ENCODE results near the gene CSPG4.
"Not testable (repeated sequence)": the region's sequence is repeated elsewhere in the genome, so short reads cannot be mapped to it uniquely, and the experiment has no call there.

The CSPG4 gene

DNA sequence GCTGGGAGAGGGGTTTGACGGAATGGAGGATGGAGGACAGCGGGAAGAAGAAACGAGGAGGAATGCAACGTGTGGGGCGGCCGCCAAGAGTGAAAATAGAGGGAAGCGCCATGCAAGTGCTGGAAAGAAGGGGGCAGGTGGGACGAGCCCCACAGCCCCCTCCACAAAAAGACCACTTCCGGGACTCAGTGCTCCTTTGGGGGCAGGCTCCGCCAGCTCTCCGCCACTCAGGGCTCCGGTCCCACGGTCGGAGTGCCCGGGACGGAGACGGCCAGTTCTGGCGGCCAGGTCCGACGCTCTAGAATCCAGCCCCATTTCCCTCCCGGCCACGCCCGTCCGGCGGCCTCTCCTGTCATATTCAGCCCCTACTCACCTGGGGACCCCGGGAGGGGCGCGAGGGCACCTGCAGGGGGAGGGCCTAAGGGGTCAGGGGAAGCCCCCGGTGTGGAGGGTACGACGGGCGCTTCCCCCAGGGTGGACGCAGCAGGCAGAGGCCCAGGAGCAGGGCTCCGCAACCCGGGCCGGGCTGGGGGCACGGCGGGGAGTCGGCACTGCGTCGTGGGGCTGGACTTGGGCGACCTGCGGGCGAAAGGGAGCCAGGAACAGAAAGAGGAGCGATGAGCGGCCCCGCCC lies 25.5 kb upstream of the CSPG4 start:
- DNase-seq: no peak

DNA sequence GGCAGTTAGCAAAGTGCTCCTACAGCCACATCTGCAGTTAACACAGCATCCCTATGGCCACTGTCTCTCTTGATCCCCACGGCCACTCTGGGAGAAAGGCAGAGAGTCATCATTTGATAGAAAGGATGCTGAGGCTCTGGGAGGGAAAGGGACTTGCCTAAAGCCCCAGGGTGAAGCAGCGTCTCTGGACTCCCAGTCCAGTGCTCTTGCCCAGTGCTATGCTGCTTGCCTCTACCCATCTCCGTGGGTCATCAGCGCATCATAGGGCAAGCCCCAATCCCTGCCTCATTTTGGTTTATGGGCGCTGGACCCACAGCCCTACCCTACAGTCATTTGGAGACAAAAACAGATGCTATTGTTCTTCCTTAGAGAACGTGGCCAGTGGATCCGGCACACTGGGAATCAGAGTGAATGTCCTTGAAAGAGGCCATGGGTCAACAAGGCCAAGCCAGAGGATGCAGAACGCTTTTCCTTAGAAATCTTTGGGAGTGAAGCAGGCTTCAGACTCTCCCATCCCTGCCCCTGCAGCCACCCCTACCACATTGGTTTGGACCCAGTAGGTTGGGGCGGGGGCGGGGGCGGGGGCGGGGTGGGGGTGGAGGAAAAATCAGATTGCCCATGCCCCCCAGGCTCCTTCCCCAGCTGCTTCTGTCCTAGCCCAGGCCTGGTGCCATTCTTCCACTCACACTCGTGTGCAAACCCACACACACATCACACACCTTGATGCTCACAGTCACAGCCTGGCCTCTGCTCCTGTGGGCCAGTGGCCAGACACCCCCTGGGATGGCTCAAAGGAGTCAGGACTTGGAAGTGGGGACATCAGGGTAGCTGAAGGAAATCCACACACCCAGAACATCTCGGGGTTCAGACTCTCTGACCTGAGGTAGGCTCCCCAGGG lies 24.7 kb upstream of the CSPG4 start:
- not testable (repeated sequence) for DNase-seq

DNA sequence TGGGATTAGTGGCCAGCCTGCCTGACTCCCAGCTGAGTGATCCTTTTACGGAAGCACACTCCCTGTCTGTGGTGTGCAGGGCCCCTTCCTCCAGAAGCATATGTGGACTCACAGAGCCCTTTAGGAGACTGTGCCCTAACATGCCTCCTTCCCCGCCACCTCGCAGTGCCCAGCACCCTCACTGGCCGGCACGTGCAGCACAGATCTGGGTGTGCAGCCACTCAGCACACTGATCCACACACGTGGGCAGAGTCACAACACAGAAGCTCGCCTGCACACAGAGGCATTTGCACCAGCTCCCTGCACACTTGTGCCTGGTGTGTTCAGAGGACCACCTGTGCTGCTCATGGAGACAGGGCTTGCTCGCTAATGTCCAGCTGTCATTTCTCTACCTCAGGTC lies 23.6 kb upstream of the CSPG4 start:
- DNase-seq: no peak

DNA sequence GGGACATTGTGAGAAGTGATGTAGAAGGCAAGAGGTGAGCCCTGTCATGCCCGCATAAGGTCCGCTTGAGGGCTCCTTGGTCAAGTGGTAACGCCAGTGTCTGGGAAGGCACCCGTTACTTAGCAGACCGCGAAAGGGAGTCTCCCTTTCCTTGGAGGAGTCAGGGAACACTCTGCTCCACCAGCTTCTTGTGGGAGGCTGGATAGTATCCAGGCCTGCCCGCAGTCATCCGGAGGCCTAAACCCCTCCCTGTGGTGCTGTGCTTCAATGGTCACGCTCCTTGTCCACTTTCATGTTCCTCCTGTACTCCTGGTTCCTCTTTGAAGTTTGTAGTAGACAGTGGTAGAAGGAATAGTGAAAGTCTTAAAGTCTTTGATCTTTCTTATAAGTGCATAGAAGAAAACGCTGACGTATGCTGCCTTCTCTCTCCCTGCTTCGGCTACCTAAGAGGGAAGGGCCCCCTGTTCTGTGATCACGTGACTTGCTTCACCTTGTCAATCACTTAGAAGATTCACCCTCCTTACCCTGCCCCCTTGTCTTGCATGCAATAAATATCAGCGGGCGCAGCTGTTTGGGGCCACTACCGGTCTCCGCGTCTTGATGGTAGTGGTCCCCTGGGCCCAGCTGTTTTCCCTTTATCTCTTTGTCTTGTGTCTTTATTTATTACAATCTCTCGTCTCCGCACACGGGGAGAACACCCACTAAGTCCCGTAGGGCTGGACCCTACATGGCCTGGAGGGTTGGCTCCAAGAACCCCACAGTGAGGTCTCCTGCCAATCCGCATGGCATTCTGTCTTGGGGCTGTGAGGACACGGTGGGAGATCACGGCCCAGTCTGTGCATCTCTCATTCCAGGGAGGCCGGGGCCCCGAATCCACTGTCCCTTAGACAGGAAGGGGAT lies 22.5 kb upstream of the CSPG4 start:
- DNase-seq: not testable (repeated sequence)

DNA sequence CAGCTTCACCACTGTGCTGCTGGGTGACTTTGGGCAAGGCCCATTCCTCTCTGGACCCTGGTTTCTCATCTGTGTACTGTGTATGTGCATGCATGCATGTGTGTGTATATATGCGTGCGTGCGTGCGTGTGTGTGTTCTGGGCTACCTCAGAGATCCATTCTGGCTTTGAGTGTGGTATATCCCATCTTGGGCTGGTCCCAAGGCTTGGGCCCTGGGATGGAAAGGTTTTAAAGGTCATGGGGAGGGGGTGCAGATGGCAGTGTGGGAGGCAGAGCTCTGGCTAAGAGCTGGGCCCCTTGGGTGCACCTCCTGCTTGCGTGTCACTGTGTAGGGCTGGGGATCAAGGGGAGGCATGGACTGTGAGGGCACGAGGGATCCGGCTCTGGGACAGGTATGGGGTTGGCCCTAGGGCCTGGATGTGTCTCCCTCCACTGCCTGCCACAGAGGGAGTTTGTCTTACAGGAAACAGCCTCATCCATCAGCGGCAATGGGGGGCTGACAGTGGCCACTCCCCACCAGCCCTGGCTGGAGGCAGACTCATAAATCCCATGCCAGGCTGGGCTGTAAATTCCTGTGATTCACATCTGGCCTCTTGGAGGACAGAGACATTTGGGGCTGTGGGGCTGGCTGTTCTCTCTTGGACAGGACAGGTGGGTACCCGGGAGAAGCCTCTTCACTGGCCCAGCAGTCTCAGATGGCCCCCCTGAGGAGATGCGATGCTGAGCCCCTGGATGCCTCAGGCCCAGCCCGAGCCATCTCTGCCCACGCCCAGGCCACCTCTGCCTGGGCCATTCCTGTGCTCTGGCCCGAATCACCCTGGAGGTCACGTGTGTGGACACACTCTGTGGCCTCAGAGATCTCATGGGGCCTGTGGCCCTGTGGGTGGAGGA lies 21.4 kb upstream of the CSPG4 start:
- no peak for DNase-seq

DNA sequence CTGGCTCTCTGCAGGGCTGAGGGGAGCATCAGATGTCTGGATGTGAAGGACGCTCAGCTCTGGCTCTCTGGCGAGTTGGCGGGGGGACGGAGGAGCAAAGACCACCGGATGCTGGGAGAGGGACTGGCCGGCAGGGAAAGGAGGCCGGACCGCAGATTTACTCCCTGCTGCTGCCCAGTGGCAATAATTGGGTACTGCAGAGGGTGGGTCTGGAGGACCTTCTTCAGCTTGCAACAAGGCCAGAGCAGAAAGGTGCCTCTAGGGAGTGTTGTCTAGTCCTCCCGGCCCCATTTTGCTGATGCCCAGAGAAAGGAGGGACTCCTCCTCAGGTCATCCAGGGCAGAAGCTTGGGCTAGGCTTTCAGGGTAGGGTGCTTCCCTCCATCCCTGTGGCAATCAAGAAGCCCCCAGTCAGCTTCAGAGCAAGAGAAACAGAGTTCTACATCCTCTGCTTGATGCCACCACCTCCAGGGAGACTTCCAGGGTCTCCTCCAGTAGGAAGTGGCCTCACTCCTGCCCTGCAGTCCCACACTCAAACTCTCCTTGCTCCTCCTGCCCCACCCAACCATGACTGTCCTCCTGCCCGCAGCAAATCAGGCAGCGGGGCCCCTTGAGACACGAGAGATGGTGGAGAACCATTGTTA lies 20.3 kb upstream of the CSPG4 start:
- DNase-seq: peak; percentile 68

DNA sequence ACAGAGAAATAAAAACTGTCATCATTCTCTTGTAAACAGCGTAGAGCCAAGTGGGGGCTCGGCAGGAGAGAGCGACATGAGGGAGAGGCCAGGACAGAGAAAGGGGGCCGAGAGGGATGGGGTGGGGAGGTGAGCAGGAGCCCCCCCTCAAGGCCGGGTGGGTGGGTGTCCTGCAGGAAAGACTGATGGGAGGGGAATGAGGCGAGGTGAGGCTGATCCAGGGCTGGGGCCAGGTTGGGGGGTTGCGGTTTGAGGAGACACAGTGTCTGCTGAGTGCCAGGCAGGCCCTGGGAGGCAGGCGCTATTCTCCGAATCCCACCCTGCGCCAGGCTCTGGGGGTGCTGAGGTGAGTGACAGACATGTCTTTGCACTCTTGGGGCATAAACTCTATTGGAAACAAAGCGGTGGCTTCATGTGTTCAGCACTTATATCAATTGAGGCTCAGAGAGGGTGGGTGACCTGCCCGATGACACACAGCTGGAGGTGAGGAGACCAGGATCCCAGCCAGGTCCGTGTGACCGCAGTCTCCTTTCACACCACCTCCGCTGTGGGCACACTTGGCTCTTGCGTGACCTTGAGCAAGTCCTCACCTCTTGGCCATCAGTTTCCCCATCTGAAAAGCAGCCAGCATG lies 19.6 kb upstream of the CSPG4 start:
- no peak for DNase-seq

DNA sequence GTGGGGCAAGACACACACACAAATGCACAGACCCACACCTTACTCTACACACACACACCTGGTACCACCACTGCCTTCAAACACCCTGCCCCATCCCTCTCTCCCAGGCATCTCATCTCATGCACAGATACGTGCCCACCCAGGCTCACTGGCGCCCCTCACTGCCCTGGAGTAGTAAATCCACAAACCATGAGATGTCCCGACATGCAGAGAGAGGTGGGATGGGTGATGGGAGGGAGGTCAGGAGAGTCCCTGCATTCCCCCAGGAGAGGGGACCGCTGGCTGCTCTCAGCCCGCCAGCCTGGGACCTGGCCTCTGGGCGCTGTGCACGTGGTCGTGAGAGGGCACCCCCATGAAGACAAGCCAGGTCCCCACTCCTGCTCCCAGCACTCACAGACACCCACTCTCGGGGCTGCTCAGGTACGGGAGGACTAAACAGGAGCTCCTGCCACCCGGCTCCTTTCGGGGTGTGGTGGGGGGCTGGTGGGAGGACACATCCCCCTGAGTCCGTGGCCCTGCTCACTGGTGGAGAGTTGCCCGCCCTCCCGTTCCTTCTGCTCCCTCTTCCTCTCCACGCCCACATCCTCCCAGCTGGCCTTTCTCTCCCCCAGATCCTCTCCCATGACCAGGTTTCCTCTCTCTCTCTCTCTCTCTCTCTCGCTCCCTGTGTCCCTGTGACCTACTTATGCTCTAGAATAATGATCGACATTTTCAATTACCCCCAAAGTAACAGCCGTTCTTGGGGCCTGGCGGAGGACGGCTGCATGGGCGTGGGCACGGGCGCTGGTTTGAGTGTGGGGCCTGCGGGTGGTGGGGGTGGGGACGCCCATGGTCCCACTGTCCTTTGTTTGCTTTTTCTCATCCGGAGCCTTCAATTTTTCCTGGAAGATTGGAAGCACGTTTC lies 18.9 kb upstream of the CSPG4 start:
- DNase-seq: peak; percentile 55

DNA sequence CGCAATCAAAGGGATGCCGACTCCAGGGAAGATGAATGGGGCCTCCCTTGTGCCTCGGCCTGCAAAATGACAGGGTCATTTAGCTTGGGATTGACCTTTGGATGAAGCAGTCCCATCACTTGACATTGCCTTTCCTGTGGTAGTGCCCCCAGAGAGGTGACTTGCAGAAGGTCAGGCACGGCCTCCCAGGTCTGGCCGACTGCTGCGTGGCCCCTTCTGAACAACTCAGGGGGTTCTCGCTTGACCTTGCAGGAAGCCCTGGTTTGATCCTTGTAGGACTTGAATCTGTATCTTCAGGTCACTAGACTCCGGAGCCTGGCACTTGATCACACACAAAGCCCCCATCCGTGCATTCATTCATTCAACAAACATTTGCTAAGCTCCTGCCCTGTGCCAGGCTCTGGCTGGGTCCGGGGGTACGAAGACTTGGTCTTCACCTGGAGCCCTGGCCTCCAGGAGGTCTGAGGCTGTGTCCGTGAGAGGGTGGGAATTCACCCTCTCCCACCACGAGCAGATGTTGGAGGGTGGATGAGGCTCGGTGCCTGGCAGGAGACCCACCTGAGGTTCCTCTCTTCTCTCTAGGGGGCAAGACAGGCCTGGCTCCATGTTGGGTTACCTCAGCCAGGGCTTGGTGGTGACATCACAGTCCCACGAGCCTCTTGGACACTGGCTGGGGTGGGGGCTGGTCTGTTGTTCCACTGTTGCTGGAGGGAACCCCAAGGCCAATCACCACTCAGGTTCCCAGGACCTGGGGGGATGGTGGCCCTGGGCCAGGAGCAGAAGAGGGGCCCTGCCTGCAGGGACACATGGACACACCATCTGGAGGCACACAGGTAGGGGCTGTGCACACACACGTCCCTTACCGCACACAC lies 18.0 kb upstream of the CSPG4 start:
- not testable (repeated sequence) for DNase-seq

DNA sequence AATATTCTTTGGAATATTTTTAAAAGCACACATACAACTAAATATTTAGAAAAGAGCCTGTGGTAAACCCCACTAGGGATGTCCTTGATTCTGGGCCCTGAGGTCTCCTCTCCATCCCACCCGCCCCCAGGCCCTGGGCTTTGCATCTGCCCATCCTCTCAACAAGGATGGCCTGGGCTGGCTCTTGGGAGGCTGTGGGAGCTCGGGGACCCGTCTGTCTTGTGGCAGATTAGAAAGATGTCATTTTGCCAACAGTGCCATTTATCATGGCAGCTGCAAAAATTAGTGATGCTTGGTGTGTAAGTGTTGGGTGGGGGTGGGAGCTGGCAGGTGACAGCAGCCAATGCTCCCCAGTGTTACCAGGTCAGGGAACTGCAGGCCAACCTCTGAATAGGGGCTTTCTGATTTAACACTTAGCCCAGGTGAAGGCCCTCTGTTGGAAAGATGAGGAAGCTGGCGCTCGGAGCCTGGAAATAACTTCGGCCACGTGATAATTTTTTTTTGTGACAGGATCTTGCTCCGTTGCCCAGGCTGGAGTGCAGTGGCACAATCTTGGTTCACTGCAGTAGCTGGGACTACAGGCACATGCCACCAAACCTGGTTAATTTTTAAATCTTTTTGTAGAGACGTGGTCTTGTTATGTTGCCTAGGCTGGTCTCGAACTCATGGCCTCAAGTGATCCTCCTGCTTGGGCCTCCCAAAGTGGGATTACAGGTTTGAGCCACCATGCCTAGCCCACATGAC lies 16.9 kb upstream of the CSPG4 start:
- DNase-seq: no peak

DNA sequence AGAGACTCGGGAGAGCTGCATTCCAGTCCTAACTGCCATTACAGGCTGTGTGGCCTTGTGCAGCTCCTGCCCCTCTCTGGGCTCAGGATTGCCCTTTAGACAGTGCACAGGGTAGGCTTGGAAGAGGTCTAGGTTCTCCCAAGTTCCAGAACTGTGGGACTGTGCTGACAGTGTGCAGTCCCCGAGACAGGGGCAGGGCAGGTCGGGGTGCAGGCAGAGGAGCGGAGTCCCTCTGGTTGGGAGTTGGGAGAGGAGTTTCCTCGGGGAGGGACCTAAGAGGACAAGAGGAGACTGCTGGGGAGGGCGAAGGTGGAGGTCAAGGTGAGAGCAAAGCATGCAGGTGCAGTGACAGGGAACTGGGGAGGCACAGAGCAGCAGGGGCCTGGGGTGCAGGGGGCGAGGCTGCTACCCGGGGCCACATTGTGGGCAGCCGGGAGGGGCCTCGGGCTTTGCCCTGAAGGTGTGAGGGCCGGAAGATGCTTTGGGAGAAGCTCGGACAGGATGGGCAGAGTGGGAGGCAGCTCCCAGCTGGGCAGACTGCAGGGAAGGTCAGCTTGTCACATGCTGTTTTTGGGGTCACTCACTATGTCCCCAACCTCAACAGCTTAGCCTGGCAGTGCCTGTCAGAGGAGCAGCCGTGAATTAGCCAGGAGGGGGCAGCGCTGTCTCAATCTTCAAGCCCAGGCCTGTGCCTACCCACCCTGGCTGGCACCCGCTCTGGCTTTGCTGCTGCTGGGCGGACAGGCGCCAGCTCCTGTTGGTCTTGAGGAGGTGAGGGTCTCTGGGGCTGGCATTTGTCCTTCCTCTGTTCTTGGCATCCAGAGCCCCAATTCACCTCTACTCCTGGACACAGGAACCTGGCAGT lies 15.4 kb upstream of the CSPG4 start:
- DNase-seq: no peak

DNA sequence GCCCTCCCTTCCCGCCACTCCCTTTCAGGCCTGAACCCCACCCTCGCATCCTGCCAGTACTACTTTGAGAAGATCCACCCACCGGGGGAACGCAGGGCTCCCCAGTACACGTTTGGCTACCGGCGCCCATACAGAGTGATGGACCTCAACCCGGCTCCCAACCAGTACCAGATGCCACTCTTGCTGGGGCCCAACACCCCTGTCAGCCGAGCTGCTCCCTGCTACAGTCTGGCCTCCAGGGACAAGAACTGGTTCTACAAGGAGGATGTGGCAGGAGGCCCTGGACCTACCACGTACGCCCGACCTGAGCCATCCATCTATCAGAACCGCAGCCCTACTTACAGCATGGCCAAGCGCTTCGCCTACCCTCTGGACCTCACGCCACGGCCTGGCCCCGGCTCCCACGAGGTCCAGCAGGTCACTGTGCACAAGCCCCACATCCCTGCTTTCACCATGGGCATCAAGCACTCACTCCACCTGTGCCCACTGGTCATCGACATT lies 14.4 kb upstream of the CSPG4 start:
- no peak for DNase-seq

DNA sequence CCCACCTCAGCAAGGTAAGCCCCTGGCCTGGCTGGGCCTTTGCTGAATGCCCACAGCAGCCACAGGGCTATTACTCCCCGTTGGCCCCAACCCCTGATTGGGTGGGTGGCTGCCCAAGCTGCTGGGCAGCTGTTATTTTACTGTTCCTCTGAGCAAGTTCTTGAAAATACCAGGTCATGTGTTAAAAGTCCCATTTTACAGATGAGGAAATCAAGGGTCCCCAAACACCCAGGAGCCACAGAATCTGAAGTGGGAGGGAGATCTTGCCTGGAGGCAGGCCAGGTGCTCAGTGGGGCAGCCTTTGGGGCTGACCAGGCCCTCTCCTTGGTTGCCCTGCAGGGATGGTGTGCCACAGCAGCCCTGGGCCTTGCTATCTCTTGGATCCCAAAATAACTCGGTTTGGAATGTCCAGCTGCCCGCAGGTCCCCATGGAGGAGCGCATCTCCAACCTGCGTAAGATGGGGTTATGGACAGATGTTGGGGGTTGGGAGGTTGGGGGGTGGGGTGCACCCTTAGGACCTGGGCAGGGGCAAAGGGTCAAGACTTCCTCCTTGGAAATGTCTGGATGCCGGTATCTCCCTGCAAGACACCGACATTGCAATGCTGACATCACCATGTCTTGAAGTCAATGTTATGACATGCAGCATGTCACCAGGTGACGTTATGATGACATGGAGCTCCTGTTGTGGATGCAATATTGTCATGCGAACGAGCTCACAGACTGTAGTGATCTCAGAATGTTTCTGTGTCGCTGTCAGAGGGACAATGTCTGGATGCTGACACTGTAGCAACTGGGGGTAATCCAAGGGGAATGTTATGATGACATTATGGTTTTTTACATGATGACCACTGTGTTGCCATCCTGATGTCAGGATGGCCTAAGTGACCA lies 13.3 kb upstream of the CSPG4 start:
- DNase-seq: no peak

DNA sequence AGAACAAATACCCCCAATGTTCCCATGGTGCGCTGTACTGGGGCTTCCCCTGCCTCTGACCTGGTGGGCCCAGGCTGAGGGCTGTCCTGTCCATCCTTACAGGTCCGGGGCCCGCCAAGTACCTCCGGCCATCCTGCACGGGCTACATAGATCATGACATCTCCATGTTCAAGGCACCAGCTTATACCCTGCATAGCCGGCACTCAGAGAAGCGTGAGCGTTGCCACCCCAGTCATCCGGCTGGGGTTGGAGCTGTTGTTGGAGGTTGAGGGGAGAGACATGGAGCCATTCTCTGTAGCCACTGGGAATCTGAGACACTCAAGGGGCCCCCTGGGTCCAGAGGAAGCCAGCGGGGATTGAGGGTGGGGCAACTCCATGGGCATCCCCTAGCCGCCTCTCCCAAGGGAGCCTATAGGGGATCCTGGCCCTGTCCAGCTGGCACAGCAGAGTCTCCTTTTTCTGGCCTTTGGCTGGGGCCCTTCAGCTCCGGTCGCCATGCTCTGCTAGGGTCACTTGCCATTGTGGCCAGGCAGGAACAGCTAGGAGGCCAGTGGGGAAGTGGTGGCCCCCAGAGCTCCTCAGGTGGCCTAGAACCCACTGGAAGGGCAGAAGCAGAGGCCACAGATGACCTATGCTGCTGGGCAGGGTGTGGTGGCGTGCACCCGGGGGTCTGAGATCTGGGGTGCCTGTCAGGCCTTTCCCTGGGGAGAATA lies 12.5 kb upstream of the CSPG4 start:
- DNase-seq: no peak
